ENCODE measurements around the gene NSUN2.

The NSUN2 gene

GRCh38 chr5:6606884-6607558 is 25.8 kb downstream of the NSUN2 start:
- peaks cover 92% of the 10 kb centered on the region for H3K36me3 ChIP-seq
- H3K4me1 ChIP-seq, result no peaks in the 10 kb centered on the region
- TF ChIP-seq CTCF (IDR thresholded peaks at IDR 0.05; ENCODE audit: low read depth, low read length), result no peak
- no peaks in the 10 kb centered on the region for H3K9me3 ChIP-seq
- DNase-seq, result no peak
- no peak overlapping the region for H3K4me3 ChIP-seq (ENCODE audit: low read depth, low read length)
- H3K27me3 ChIP-seq, result no peaks in the 10 kb centered on the region

DNA sequence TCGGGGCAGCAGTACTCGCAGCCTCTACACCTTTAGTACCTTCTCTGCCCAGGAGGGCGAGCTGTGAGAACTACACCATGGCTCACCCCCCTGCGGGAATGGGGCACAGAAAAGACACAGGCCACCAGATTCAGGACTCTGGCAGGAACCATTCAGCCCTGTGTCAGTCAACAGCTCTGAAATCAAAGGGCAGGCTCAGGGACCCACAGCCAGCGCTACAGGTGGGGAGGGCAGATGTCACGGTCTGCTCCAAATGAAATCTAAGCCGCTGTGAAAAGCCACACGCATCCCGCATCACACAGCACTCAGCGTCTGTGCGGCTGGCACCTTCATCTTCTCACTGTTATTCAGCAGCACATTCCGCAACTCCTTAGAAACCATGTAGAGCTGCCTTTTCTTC is 27.9 kb downstream of the NSUN2 start:
- Histone ChIP-seq H3K9me3 (no peaks in the 10 kb centered on the region), H3K4me3 (ENCODE audit: low read depth, low read length) (no peak overlapping the region), H3K36me3 (peaks cover 94% of the 10 kb centered on the region), H3K27me3 (no peaks in the 10 kb centered on the region), H3K4me1 (no peaks in the 10 kb centered on the region)
- no peak for DNase-seq
- no peak for TF ChIP-seq CTCF (IDR thresholded peaks at IDR 0.05; ENCODE audit: low read depth, low read length)

- Histone ChIP-seq H3K4me1 (no peaks in the 10 kb centered on the region), H3K36me3 (peaks cover 94% of the 10 kb centered on the region), H3K9me3 (no peaks in the 10 kb centered on the region), H3K4me3 (ENCODE audit: low read depth, low read length) (no peak overlapping the region), H3K27me3 (no peaks in the 10 kb centered on the region)
- no peak for DNase-seq
- TF ChIP-seq CTCF (IDR thresholded peaks at IDR 0.05; ENCODE audit: low read depth, low read length), result no peak
Measured at GRCh38 chr5:6604341-6604740, 28.5 kb downstream of the NSUN2 start.

- TF ChIP-seq CTCF (IDR thresholded peaks at IDR 0.05; ENCODE audit: low read depth, low read length), result no peak
- H3K4me1 ChIP-seq, result no peaks in the 10 kb centered on the region
- no peak for DNase-seq
- no peak overlapping the region for H3K4me3 ChIP-seq (ENCODE audit: low read depth, low read length)
- peaks cover 93% of the 10 kb centered on the region for H3K36me3 ChIP-seq
- H3K9me3 ChIP-seq, result no peaks in the 10 kb centered on the region
- no peaks in the 10 kb centered on the region for H3K27me3 ChIP-seq
Measured at GRCh38 chr5:6603643-6604042, 29.2 kb downstream of the NSUN2 start.

- H3K36me3 ChIP-seq, result peaks cover 93% of the 10 kb centered on the region
- TF ChIP-seq CTCF (IDR thresholded peaks at IDR 0.05; ENCODE audit: low read depth, low read length), result no peak
- H3K9me3 ChIP-seq, result no peaks in the 10 kb centered on the region
- no peaks in the 10 kb centered on the region for H3K27me3 ChIP-seq
- no peak overlapping the region for H3K4me3 ChIP-seq (ENCODE audit: low read depth, low read length)
- no peaks in the 10 kb centered on the region for H3K4me1 ChIP-seq
- DNase-seq, result no peak
Measured at GRCh38 chr5:6602441-6602840, 30.4 kb downstream of the NSUN2 start.

DNA sequence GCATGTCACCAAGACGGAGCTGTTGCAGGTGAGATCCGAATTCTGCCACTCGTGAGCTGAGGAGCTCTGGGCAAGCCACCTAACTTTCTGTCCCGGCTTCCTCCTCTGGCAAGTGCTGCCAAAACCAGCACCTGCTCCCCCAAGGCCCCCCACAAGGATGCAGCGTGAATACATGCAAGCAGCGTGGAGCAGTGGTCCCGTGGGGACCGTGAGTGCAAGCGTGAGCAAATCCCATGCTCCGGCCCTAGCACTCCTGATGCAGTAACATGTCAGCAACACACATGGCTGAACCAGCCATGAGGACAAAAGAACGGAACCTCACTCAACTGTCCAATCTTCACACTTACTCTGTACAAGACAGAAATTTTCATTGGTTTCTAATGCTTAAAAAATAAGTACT is 31.0 kb downstream of the NSUN2 start:
- DNase-seq, result no peak
- no peaks in the 10 kb centered on the region for H3K9me3 ChIP-seq
- peaks cover 91% of the 10 kb centered on the region for H3K36me3 ChIP-seq
- no peak overlapping the region for H3K4me3 ChIP-seq (ENCODE audit: low read depth, low read length)
- H3K27me3 ChIP-seq, result no peaks in the 10 kb centered on the region
- H3K4me1 ChIP-seq, result no peaks in the 10 kb centered on the region
- no peak for TF ChIP-seq CTCF (IDR thresholded peaks at IDR 0.05; ENCODE audit: low read depth, low read length)

Measured in BE2C (cell line).